Activated gamma-delta T cell treated with Interleukin-2 at 50 U/mL for 16 hours (primary cell): ENCODE results near the gene PAK1.
"Not testable (repeated sequence)": the region's sequence is repeated elsewhere in the genome, so short reads cannot be mapped to it uniquely, and the experiment has no call there.

Experiments
- DNase-seq: peaks from one replicate; pipeline ENCODE4 v3.0.0-alpha.2; 2020

The PAK1 gene

DNA sequence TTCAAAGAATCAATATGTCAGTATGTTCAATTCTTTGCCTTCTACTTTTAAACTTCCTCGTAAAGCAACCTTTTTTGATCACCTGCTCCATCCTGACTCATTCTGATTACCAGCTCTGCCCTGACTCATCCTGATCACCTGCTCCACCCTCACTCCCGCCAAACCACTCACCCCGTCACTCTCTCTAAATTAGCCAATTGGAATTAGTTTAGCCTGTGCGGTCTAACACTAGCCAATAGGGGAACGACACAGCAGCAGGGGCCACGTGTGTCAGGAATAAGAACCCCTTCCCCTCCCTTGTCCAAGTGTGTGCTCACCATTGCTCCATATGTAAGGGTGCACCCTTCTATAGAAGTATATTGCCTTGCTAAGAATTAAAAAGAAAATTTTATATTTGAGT is 173.9 kb downstream of the PAK1 start:
- not testable (repeated sequence) for DNase-seq

DNA sequence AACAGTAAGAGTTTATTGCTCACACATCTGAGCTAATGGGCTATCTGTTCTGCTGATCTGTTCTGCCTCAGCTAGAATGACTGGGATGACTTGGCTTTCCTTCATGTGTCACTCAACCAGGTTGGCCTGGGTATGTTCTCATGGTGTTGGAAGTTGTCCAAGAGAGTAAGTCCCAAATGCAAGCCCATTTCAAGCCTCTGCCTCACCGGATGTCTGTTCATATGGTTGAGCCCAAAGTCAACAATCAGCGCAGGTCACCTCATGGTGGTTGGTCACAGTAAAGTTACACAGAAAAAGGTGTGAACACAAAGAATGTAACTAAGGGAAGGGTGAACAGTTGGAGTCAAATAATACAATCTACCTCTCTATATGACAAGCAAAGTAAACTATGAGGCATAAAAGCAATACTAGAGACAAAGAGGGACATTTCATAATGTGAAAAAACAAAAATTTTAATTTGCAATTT is 174.3 kb downstream of the PAK1 start:
- no peak for DNase-seq

DNA sequence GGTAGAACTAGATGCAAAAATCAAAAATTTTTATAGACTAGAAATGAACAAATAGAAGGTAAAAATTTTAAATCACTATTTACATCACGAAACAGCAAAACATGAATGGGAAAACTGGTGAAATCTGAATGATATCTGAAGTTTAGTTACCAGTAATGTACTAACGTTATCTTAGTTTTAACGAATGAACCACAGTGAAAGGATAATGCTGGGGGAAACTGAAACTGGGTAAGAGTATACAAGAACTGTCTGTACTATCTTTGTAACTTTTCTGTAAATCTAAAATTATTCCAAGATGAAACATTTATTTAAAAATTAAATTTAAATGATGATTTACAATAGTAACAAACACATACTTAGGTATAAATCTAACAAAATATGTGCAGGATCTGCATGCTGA is 179.9 kb downstream of the PAK1 start:
- DNase-seq: no peak

DNA sequence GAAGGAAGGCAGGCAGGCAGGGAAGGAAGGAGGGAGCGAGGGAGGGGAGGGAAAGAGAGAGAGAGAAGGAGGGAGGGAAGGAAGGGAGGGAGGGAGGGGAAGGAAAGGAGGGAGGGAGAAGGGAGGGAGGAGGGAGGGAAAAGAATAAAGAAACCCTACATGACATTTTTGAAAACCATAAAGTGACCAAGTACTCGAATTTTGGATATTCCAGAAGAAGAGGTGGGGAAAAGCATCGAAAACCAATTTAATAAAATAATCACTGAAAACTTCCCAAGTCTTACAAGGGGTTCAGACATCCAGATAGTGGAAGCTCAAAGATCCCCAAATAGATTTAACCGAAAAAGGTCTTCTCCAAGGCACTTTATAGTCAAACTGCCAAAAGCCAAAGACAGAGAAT is 184.2 kb downstream of the PAK1 start:
- no peak for DNase-seq

DNA sequence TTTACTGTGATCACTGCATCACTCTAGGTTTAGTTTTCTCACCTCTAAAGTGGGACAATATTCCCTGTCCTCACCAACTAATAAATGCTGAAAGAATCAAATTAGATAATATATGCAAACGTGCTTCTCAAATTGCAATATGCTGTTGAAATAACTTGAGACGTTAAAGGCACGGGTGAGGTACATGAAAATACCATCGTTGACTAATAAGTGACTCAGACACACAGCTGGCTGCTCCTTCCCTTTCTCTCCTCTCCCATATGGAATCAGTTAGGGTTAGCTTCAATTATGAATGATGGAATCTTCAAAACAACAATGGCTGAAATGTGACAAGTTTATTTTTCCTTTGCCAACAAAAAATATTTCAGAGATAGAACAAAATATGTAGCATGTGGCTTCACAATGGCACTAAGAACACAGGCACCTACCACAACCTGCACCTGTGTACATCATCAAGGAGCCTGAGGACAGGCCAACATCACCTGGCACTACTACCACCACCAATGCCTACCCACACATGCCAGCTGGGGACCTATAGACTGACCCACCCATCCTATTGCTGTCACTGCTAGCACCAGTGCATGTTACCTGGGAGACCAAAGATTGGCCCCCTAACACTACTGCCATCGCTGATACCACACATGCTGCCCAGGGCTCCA is 186.2 kb downstream of the PAK1 start:
- no peak for DNase-seq

DNA sequence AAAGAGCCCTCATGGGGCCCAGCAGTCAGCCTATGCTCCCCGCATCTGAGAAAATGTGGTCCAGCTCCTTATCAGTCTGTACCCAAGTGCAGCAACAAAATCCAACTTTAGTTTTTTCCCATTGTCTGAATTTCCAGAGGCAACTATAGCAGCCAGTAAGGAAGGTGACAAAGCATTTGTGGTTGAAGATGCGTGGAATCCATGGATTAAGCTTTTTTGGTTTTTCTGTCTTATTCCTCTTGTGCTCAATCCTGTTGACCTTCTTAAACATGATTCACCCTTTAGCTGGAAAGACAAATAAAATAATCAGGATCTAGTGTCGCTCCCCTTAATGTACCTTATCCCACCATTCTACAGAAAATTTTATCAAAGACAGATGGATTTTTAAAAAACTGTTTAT is 186.8 kb downstream of the PAK1 start:
- no peak for DNase-seq

DNA sequence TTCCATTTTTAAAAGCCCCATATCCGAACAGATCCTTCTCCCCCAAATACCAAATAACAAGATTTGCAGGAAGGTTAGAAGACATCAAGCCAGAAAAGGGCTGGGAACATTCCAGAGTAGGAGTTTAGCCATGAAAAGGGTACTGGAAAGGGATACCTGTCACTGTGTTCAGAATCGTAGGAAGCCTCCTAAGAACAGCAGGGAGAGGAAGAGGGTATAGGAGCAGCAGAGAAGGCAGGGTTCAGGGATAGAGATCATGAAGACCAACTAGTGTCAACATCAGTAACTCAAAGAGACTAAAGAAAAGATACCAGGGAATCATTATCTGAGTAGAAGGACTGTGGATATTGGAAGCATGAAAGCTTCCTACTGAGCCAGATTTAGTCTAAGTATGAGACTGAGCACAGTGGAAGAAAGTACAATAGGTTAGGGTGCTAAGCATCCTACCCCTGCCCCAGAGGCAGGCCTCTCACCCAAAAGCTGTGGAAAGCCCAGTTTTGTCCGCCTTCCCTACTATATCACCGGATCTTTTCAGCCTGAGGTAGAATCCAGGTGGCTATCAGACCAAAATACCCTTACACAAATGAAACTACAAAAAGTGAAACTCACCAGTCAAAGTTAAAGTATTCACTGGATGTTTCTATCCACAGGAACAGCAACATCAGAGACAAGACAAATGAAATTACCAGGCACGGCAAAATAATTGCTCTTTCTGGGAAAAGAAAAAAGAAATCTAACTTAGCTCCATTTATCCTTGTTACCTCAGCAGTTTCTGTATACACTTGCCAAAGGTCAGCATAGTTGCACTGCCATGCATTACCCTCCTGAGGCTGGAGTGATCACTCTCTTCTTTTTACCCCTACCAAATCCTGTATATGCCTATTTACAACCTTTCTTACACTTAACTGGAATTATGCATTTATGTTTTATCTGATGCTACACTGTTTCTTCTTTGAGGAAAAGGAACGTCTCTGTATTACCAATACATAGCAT is 189.1 kb downstream of the PAK1 start:
- DNase-seq: no peak

DNA sequence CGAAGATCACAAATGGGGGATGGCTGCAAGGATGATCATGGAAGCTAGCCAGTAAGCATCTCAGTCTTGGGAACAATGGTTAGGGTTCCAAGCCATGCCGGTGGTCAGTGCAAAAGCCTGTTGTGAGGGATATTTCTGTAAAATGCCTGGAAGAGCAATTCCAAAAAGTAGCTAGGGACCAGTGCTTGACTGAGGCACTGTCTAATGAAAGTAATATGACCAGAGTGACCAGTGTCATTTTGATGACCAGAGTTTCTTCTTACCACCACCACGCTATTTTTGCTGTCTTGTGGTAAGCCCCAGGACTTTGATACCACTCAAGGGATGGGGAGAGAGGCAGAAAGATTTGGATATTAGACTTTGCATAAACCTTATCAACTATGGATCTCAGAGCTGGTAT is 190.8 kb downstream of the PAK1 start:
- no peak for DNase-seq

DNA sequence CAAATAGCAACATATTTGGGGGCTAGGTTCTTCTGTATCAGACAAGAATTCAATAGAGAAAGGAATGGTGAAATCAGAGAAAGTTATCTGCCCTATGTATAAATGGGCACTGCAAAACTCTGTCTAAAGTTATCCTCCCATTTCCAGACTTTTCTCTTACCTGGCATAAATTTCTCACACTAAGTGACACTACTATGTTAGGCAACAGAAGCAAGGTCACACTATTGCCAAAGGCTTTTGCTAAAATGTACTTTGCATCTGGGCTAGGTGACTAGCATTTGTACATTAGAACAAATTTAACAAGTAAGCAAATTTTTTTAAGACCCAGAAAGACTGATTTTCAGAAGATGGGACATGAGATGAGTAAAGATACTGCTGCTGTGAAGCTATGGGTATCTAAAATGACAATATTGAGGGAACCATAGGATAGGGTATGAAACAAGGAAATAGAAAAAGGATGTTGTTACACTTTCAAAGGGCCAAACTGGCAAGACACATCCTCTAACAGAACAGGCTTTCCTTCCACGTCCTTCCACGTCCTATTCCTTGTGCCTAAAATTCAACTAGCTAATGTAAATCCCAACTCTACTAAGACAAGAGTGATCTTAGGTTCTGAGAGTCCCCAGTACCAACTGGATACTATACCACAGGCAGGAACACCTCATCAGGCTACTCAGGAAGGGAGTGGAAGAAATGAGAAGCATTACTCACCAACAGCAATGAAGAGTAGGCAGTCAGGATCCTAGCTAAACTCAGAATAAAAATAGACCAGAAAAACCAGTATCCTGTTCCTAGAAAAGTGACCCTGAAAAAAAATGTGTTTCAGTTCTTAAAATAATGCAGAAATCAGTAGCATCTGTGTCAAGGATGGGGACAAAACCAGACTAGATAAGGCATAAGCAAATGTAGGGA is 195.0 kb downstream of the PAK1 start:
- no peak for DNase-seq

DNA sequence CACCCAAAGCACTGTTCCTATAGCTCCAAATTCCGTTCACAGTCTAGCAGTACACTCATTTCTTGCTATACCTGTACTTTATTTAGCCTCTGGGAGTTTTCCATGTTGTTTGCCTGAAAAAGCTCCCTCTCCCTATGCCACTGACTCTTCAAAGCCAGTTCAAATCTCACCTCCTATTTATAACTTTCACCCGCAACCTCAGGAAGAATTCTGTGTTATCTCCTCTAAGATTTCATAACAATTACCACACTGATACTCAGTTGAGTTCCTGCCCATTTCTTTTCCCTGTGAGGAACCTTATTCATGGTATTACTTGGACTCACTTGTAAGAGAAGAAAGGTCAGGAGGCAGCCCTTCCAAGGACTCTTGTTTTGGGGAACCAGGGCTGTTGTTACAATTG is 197.6 kb downstream of the PAK1 start:
- no peak for DNase-seq
